DND-41 (cell line): ENCODE measurements around the gene CARMIL1.

Experiments
- ATAC-seq: fragments of 200-7000 bp; cut with Tn5 transposase; 3 replicates; pipeline ENCODE4 v1.9.1; 2021; ENCODE audit warnings: low read depth; ENCODE audit not compliant: insufficient read depth
- DNase-seq: peaks from one replicate; pipeline ENCODE4 v3.0.0-alpha.2; 2020
- H2AFZ ChIP-seq: 2 replicates; pipeline ENCODE4 v1.6.0; 2012; ENCODE audit warnings: low read depth, low read length
- H3K27ac ChIP-seq: 2 replicates; pipeline ENCODE4 v1.5.1; 2012; ENCODE audit warnings: low read length, inconsistent platforms
- H3K27me3 ChIP-seq: fragments of 200-600 bp; sonication (generic); 2 replicates; pipeline ENCODE4 v1.6.0; 2012; ENCODE audit warnings: low read length, mild to moderate bottlenecking, inconsistent platforms; ENCODE audit not compliant: insufficient read depth, poor library complexity
- H3K36me3 ChIP-seq: 2 replicates; pipeline ENCODE4 v1.5.1; 2012; ENCODE audit warnings: low read length, inconsistent platforms; ENCODE audit not compliant: insufficient read depth
- H3K4me1 ChIP-seq: 2 replicates; pipeline ENCODE4 v1.5.1; 2012; ENCODE audit warnings: mild to moderate bottlenecking, low read length; ENCODE audit not compliant: insufficient read depth
- H3K4me2 ChIP-seq: 2 replicates; pipeline ENCODE4 v1.6.0; 2012; ENCODE audit warnings: mild to moderate bottlenecking, moderate library complexity, low read length, inconsistent platforms; ENCODE audit not compliant: insufficient read depth
- H3K4me3 ChIP-seq, 2 experiments: fragments of 200-600 bp in 1 of 2; shearing (Covaris generic) in 1 of 2; 2 replicates each; pipeline ENCODE4 v1.5.1; 2012 to 2016; ENCODE audit warnings: inconsistent platforms in 2 of 2, low read length in 2 of 2, mild to moderate bottlenecking in 2 of 2, low read depth in 1 of 2, moderate library complexity in 1 of 2
- H3K79me2 ChIP-seq: 2 replicates; pipeline ENCODE4 v1.6.0; 2012; ENCODE audit warnings: low read length, inconsistent platforms; ENCODE audit not compliant: insufficient read depth
- H3K9ac ChIP-seq: 2 replicates; pipeline ENCODE4 v1.6.0; 2012; ENCODE audit warnings: low read depth, mild to moderate bottlenecking, inconsistent platforms, low read length, moderate library complexity
- H3K9me3 ChIP-seq: 2 replicates; pipeline ENCODE4 v1.5.1; 2012; ENCODE audit warnings: low read length, moderate library complexity, mild to moderate bottlenecking, inconsistent platforms; ENCODE audit not compliant: insufficient read depth, severe bottlenecking
- H4K20me1 ChIP-seq: 2 replicates; pipeline ENCODE4 v1.6.0; 2012; ENCODE audit warnings: low read length; ENCODE audit not compliant: insufficient read depth
- CTCF ChIP-seq: IDR thresholded peaks from 2 replicates; pipeline ENCODE4 v1.5.1; 2012; ENCODE audit warnings: borderline replicate concordance, low read length, moderate library complexity, mild to moderate bottlenecking; ENCODE audit not compliant: poor library complexity, severe bottlenecking; ENCODE audit errors: extremely low read depth
- EZH2 ChIP-seq: IDR thresholded peaks from 3 replicates; pipeline ENCODE4 v1.6.1; 2012; ENCODE audit warnings: borderline replicate concordance, low read depth, mild to moderate bottlenecking, moderate library complexity, low read length, inconsistent platforms; ENCODE audit not compliant: severe bottlenecking

The CARMIL1 gene

DNA sequence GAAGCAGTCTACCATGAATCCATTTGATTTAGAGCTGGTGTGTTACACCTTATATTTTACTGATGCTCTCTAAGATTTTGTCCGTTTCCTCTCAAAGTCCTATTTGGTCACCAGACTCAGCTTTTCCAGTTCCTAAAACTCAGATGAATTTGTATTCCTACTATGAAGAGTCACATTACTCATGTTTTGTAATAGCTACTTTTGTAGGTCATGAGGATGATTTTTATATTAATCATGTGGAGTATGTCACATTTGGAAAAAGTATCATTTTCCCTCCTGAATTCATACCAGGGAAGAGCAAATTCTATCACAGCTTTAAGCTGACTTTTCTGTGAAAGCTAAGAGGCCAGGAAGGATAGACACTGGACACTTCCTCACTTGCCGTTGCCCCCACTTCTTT lies 232.2 kb downstream of the CARMIL1 start:
- no peak for TF ChIP-seq CTCF
- TF ChIP-seq EZH2 = no peak
- H2AFZ ChIP-seq = no peak overlapping the region
- H3K9ac ChIP-seq = no peak overlapping the region
- H3K4me1 ChIP-seq = no peaks in the 10 kb centered on the region
- ATAC-seq (no peak), DNase-seq (no peak)
- H3K9me3 ChIP-seq = no peaks in the 10 kb centered on the region
- no peaks in the 10 kb centered on the region for H3K36me3 ChIP-seq
- H3K27me3 ChIP-seq = peaks cover 26% of the 10 kb centered on the region
- no peaks in the 10 kb centered on the region for H3K79me2 ChIP-seq
- H4K20me1 ChIP-seq = no peaks in the 10 kb centered on the region
- H3K4me3 ChIP-seq = no peak overlapping the region
- no peak overlapping the region for H3K4me2 ChIP-seq
- no peak overlapping the region for H3K27ac ChIP-seq

GRCh38 chr6:25512560-25512959 lies 233.4 kb downstream of the CARMIL1 start:
- Histone ChIP-seq H3K9ac (no peak overlapping the region), H3K4me1 (no peaks in the 10 kb centered on the region), H3K27ac (no peak overlapping the region), H3K27me3 (peaks cover 26% of the 10 kb centered on the region), H3K4me3 (no peak overlapping the region), H3K4me2 (no peak overlapping the region), H3K36me3 (no peaks in the 10 kb centered on the region), H2AFZ (no peak overlapping the region), H3K79me2 (no peaks in the 10 kb centered on the region), H4K20me1 (no peaks in the 10 kb centered on the region), H3K9me3 (no peaks in the 10 kb centered on the region)
- DNase-seq (no peak), ATAC-seq (no peak)
- TF ChIP-seq EZH2 (no peak), CTCF (no peak)

- H3K36me3 ChIP-seq = no peaks in the 10 kb centered on the region
- no peaks in the 10 kb centered on the region for H3K79me2 ChIP-seq
- H3K4me3 ChIP-seq = no peak overlapping the region
- no peak overlapping the region for H3K4me2 ChIP-seq
- H3K27ac ChIP-seq = no peak overlapping the region
- H3K4me1 ChIP-seq = no peaks in the 10 kb centered on the region
- peaks cover 16% of the 10 kb centered on the region for H3K27me3 ChIP-seq
- H3K9ac ChIP-seq = no peak overlapping the region
- H2AFZ ChIP-seq = no peak overlapping the region
- ATAC-seq (no peak), DNase-seq (no peak)
- no peaks in the 10 kb centered on the region for H3K9me3 ChIP-seq
- TF ChIP-seq CTCF (no peak), EZH2 (no peak)
- no peaks in the 10 kb centered on the region for H4K20me1 ChIP-seq
These were observed 240.7 kb downstream of the CARMIL1 start for GRCh38 chr6:25519856-25520255.

- no peak for DNase-seq
- no peaks in the 10 kb centered on the region for H3K4me1 ChIP-seq
- no peaks in the 10 kb centered on the region for H4K20me1 ChIP-seq
- H3K36me3 ChIP-seq = no peaks in the 10 kb centered on the region
- no peak overlapping the region for H3K4me3 ChIP-seq
- no peaks in the 10 kb centered on the region for H3K79me2 ChIP-seq
- TF ChIP-seq EZH2 = no peak
- no peak for TF ChIP-seq CTCF
- H3K9me3 ChIP-seq = no peaks in the 10 kb centered on the region
- H3K27me3 ChIP-seq = peaks cover 11% of the 10 kb centered on the region
- no peak for ATAC-seq
- H2AFZ ChIP-seq = no peak overlapping the region
- no peak overlapping the region for H3K27ac ChIP-seq
- H3K9ac ChIP-seq = no peak overlapping the region
- no peak overlapping the region for H3K4me2 ChIP-seq
These were observed 245.4 kb downstream of the CARMIL1 start for GRCh38 chr6:25524542-25524941.
